ENCODE measurements around the gene NCOA1.

- no peak for TF ChIP-seq CTCF (IDR thresholded peaks at IDR 0.05; ENCODE audit: borderline replicate concordance, extremely low read depth, low read length, poor library complexity, severe bottlenecking)
- TF ChIP-seq EZH2 (IDR thresholded peaks at IDR 0.05; ENCODE audit: borderline replicate concordance, low read depth, low read length, severe bottlenecking) = no peak
Measured at GRCh38 chr2:24515831-24516230, 24.8 kb downstream of the NCOA1 start.
